Transverse colon (tissue), 4 donors: Measurements from ENCODE around the gene STAC.
"Not testable (repeated sequence)": the region's sequence is repeated elsewhere in the genome, so short reads cannot be mapped to it uniquely, and the experiment has no call there.

Source experiments
- CTCF ChIP-seq, 5 experiments: fragments of 200-600 bp in 3 of 5; fragments of 450-650 bp in 2 of 5; sonication (generic) in 3 of 5; IDR thresholded peaks; 1 replicate in 2 of 5; 2 replicates in 3 of 5; pipeline ENCODE4 v1.5.1; 2016 to 2017; ENCODE audit warnings: antibody characterized with exemption in 5 of 5, inconsistent platforms in 3 of 5, mild to moderate bottlenecking in 2 of 5, moderate library complexity in 1 of 5
- POLR2A ChIP-seq: fragments of 450-650 bp; IDR thresholded peaks from one replicate; pipeline ENCODE4 v1.6.1; 2016; ENCODE audit warnings: antibody characterized with exemption, mild to moderate bottlenecking, moderate library complexity
- POLR2AphosphoS5 ChIP-seq, 3 donors: sonication (generic); formaldehyde crosslinking; IDR thresholded peaks; one replicate each; pipeline ENCODE4 v1.6.1; 2016; ENCODE audit warnings: antibody characterized with exemption in 3 of 3

- not testable (repeated sequence) for TF ChIP-seq CTCF (IDR thresholded peaks at IDR 0.05); POLR2A; POLR2AphosphoS5 (IDR thresholded peaks at IDR 0.05)
Observed at GRCh38 chr3:36453213-36453612, 72.9 kb downstream of the STAC start.
